ENCODE measurements around the gene C16orf89. TPM values are rescaled to one million over a fixed set of nuclear protein-coding genes. Genes with fewer than 3 reads are reported as not detected.

C16orf89 gene
- total RNA-seq, 2 experiments from 2014 or later = not detected

DNA sequence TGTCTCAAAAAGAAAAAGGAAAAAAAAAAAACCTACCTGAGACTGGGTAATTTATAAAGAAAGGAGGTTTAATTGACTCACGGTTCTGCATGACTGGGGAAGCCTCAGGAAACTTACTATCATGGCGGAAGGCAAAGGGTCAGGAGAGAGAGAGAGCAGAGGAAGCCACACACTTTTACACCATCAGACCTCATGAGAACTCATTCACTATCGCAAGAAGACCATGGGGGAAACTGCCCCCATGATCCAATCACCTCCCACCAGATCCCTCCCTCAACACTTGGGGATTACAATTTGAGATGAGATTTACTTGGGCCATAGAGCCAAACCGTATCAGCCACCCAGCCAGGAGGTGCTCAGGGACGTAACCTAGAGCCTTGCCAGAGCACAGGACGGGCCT, 52.9 kb downstream of the C16orf89 start:
- ChIA-PET POLR2A (no interaction called here), CTCF (no interaction called here)

DNA sequence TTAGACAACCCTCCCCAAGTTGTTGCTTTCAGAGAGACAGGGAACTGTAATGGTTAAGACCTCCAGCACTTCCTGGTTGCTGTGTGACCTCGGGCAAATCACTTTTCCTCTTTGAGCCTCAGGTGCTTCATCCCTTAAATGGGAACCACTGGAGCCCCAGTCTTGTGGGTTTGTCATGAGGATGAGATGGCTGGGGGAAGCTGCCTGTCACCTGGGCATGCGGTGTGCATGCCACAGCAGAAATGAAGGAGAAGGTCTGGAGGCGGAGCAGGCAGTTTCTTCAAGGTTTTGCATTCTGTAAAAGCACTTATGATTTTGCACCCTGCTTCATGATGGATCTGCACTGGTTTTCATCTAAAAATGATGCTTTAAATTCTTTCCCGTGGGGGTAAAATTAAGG, 54.1 kb downstream of the C16orf89 start:
- POLR2A ChIA-PET = no interaction called here
- CTCF ChIA-PET = no interaction called here

GRCh38 chr16:5010576-5011329, 55.0 kb downstream of the C16orf89 start:
- ChIA-PET CTCF (no interaction called here), POLR2A (no interaction called here)

- CTCF ChIA-PET = no interaction called here
- POLR2A ChIA-PET = no interaction called here
Observed at GRCh38 chr16:5008311-5008731, 57.4 kb downstream of the C16orf89 start.

GRCh38 chr16:5007256-5007655, 58.5 kb downstream of the C16orf89 start:
- CTCF ChIA-PET = no interaction called here
- POLR2A ChIA-PET = no interaction called here

- POLR2A ChIA-PET = no interaction called here
- CTCF ChIA-PET = no interaction called here
Observed at GRCh38 chr16:5006348-5007193, 59.2 kb downstream of the C16orf89 start.

- CTCF ChIA-PET = no interaction called here
- POLR2A ChIA-PET = no interaction called here
Observed at GRCh38 chr16:5005916-5006315, 59.8 kb downstream of the C16orf89 start.

- ChIA-PET CTCF (no interaction called here), POLR2A (no interaction called here)
Observed at GRCh38 chr16:5004311-5004710, 61.4 kb downstream of the C16orf89 start.

- POLR2A ChIA-PET = no interaction called here
- CTCF ChIA-PET = no interaction called here
Observed at GRCh38 chr16:5003828-5004227, 61.9 kb downstream of the C16orf89 start.

- ChIA-PET POLR2A (no interaction called here), CTCF (interaction anchor here (0.6 kb wide), 1 partner anchor 62 kb away, joined by 4 read pairs; no protein-coding TSS in a partner anchor)
Observed at GRCh38 chr16:5003211-5003610, 62.5 kb downstream of the C16orf89 start.

DNA sequence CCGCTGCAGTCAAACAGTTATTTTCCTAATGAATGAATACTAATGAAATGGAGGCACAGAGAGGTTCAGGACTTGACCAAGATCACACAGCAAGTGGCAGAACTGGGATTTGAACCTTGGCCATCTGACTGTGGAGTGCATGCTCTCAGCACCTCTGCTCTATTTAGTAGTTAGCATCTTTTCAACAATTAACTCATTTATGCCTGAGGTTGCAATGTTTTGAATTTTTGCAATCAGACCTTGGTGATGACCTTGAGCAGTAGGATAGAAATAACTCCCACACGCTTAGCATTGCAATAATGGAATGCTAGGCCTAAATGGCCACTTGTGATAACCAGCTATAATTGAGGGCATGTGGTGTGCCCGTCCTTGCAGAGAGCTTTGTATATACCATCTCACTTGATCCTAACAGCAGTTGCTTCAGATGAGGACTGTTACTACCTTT, 63.0 kb downstream of the C16orf89 start:
- POLR2A ChIA-PET = no interaction called here

DNA sequence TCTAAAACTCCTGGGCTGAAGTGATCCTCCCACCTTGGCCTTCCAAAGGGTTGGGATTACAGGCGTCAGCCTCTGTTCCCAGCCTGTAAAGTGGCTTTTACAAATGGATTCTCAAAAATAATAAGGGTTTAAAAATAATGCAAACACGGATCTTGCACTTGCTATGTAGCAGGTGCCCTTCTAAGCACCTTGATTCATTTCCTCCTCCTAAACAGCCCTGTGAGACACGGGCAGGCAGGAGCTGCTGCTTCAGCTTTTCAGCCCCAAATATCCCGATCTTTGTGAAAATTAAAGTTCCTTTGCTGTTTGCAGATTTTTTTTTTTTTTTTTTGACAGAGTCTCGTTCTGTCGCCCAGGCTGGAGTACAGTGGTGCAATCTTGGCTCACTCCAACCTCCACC, 63.8 kb downstream of the C16orf89 start:
- POLR2A ChIA-PET = no interaction called here
- CTCF ChIA-PET = no interaction called here

More for the DNA sequence above, 63.0 kb downstream of the C16orf89 start:
- CTCF ChIA-PET = interaction anchor here (0.6 kb wide), 1 partner anchor 61 kb away, joined by 4 read pairs; no protein-coding TSS in a partner anchor

DNA sequence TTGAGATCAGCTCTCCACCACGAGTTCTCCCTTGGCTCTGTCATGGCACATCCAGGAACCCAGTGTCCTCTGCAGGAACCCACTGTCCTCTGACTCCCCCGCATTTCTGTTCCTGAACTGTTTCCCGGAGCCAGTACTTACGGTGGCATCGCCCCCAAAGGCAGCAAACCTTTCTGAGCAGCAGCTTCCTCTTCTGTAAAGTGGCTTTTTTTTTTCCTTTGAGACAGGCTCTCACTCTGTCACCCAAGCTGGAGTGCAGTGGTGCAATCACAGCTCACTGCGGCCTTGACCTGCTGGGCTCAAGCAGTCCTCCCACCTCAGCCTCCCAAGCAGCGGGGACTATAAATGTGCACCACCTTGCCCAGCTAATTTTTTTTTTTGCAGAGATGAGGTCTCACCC, 64.2 kb downstream of the C16orf89 start:
- ChIA-PET CTCF (no interaction called here), POLR2A (no interaction called here)

DNA sequence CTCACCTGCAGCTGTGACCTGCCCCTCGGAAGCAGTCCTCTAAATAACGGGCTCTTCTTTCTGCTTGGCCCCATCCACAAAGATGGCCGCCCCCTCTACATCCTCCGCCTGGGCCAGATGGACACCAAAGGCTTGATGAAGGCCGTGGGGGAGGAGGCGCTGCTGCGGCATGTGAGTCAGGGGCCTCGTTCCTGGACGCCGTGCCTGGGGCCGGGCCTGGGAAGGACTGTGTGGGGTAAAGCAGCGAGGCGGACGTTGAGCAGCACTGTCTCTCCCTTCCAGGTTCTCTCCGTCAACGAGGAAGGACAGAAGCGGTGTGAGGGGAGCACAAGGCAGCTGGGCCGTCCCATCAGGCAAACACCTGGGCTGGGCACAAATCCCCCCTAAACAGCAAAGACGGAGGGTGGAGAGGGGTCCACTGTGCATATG, 65.2 kb downstream of the C16orf89 start:
- POLR2A ChIA-PET = no interaction called here
- CTCF ChIA-PET = no interaction called here

GRCh38 chr16:4994719-4995434, 70.9 kb downstream of the C16orf89 start:
- ChIA-PET CTCF (no interaction called here), POLR2A (interaction anchor here (0.7 kb wide), 1 partner anchor 16 kb away, joined by 4 read pairs; no protein-coding TSS in a partner anchor)

Other genes with a start within 250 kb of the C16orf89 start
- 100 to 1,000 TPM; 101 to 105 TPM for gene GLYR1, start 218.7 kb downstream of the C16orf89 start, total RNA-seq
- 10 to 100 TPM; 36.7 to 38.9 TPM for gene UBN1, start 218.5 kb downstream of the C16orf89 start, total RNA-seq
- gene PPL, start 128.8 kb downstream of the C16orf89 start, total RNA-seq = not detected
- not detected for gene SEC14L5, start 107.6 kb downstream of the C16orf89 start, total RNA-seq
- gene NAGPA, start 32.0 kb downstream of the C16orf89 start, total RNA-seq = 10 to 100 TPM; 15.9 to 16.7 TPM
- 10 to 100 TPM; 43.8 to 46.5 TPM for gene ALG1, start 5.9 kb upstream of the C16orf89 start, total RNA-seq
- 10 to 100 TPM; 35.6 to 36.6 TPM for gene EEF2KMT, start 31.8 kb upstream of the C16orf89 start, total RNA-seq

Data from activated CD8-positive, alpha-beta memory T cell treated with anti-CD3 and anti-CD28 coated beads for 36 hours (primary cell).